GM12873 (cell line): Measurements from ENCODE around the gene DPP10.

Source experiments
- CTCF ChIP-seq: IDR thresholded peaks from 2 replicates; pipeline ENCODE4 v1.5.1; 2012; ENCODE audit warnings: low read depth, mild to moderate bottlenecking, moderate library complexity, low read length, control low read depth; ENCODE audit not compliant: insufficient read depth; ENCODE audit errors: missing control alignments

DPP10 gene

GRCh38 chr2:114468343-114468742, 25.9 kb downstream of the DPP10 start:
- TF ChIP-seq CTCF, result no peak

- no peak for TF ChIP-seq CTCF
Observed at GRCh38 chr2:114472246-114472645, 29.8 kb downstream of the DPP10 start.

GRCh38 chr2:114472726-114473125, 30.3 kb downstream of the DPP10 start:
- no peak for TF ChIP-seq CTCF

DNA sequence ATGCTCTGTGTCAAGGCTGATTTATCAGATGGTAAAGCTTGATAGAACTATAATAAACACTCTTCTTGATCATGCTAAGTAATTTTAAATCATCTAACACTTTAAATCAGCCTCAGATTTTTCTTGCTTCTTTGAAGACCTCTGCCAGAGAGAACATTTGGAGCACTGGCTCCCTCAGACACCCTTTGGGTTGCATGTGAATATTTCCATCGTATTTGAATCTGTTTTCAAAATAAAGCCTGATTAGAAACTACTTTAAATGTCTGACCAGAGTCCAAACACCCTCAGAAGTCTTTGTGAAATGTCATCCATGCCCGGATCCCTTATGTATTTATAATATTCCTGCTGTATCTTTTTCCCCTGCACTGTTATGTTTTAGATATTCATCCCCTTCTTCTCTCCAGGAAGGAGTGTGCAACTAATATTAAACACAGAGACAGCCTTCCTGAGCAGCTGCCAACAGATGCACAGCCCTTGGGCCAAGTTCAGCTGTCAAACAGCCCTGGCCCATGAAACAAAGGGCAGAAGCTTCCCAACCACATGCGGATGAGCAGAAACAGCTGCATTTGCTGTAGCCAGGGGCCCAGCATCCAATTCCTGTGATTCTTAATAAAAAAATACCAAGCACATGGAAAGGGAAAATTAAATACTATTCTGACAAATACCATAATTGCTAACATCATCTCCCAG, 46.5 kb downstream of the DPP10 start:
- no peak for TF ChIP-seq CTCF

GRCh38 chr2:114495046-114495445, 52.6 kb downstream of the DPP10 start:
- no peak for TF ChIP-seq CTCF

- no peak for TF ChIP-seq CTCF
Observed at GRCh38 chr2:114496959-114497358, 54.5 kb downstream of the DPP10 start.

DNA sequence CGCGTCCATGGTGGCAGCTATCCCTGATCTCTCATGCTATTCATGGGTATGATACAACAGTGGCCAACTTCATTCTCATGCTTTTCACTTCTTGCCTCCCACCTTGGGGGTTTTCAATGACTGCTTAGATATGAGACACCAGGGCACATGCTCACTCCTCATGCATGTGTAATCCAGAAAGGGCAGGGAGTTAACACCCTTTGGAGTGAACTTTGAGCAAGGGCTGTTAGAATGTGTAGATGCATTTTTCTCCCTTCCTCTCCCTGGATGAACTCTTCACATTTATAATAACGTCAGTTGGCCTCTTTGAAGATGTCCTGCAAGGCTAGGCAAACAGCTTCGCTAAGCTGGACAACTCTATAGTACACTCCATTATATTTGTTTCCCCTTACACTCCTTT, 56.7 kb downstream of the DPP10 start:
- no peak for TF ChIP-seq CTCF
